Eye (tissue), 1 donor: ENCODE results near the gene DHX9.
A peak's percentile ranks its signal among the peaks of the same experiment; 100 is the strongest.

Experiments
- DNase-seq: peaks from one replicate; pipeline ENCODE4 v3.0.0-alpha.2; 2015

Gene DHX9

GRCh38 chr1:182841368-182841988 lies 2.3 kb downstream of the DHX9 start:
- DNase-seq = peak; percentile 52

GRCh38 chr1:182842265-182842664 lies 3.1 kb downstream of the DHX9 start:
- no peak for DNase-seq

GRCh38 chr1:182845379-182845778 lies 6.2 kb downstream of the DHX9 start:
- DNase-seq = no peak

GRCh38 chr1:182845894-182846293 lies 6.7 kb downstream of the DHX9 start:
- no peak for DNase-seq

- no peak for DNase-seq
Observed at GRCh38 chr1:182847105-182847504, 8.0 kb downstream of the DHX9 start.

GRCh38 chr1:182848736-182849135 lies 9.6 kb downstream of the DHX9 start:
- no peak for DNase-seq

- no peak for DNase-seq
Observed at GRCh38 chr1:182850319-182850718, 11.2 kb downstream of the DHX9 start.

GRCh38 chr1:182851825-182852224 lies 12.7 kb downstream of the DHX9 start:
- DNase-seq = peak; percentile 29

GRCh38 chr1:182855911-182856310 lies 16.8 kb downstream of the DHX9 start:
- peak; percentile 34 for DNase-seq

- DNase-seq = no peak
Observed at GRCh38 chr1:182857212-182857611, 18.1 kb downstream of the DHX9 start.

- no peak for DNase-seq
Observed at GRCh38 chr1:182860658-182861057, 21.5 kb downstream of the DHX9 start.

GRCh38 chr1:182861994-182862393 lies 22.8 kb downstream of the DHX9 start:
- DNase-seq = no peak

GRCh38 chr1:182862827-182863226 lies 23.7 kb downstream of the DHX9 start:
- DNase-seq = no peak

- DNase-seq = no peak
Observed at GRCh38 chr1:182863940-182864339, 24.8 kb downstream of the DHX9 start.

GRCh38 chr1:182867861-182868260 lies 28.7 kb downstream of the DHX9 start:
- DNase-seq = no peak

- no peak for DNase-seq
Observed at GRCh38 chr1:182869241-182869666, 30.1 kb downstream of the DHX9 start.

GRCh38 chr1:182872881-182873280 lies 33.7 kb downstream of the DHX9 start:
- no peak for DNase-seq

GRCh38 chr1:182875889-182876288 lies 36.7 kb downstream of the DHX9 start:
- DNase-seq = no peak

- DNase-seq = no peak
Observed at GRCh38 chr1:182877331-182877730, 38.2 kb downstream of the DHX9 start.

GRCh38 chr1:182877842-182878241 lies 38.7 kb downstream of the DHX9 start:
- DNase-seq = no peak

GRCh38 chr1:182884872-182885271 lies 45.7 kb downstream of the DHX9 start:
- DNase-seq = no peak

- no peak for DNase-seq
Observed at GRCh38 chr1:182885591-182885990, 46.4 kb downstream of the DHX9 start.

- no peak for DNase-seq
Observed at GRCh38 chr1:182886985-182887384, 47.8 kb downstream of the DHX9 start.

GRCh38 chr1:182888736-182889531 lies 49.8 kb downstream of the DHX9 start:
- no peak for DNase-seq

- no peak for DNase-seq
Observed at GRCh38 chr1:182889997-182890396, 50.9 kb downstream of the DHX9 start.
